OCI-LY1 (cell line): ENCODE results near the gene MED14.

Experiments
- H2AFZ ChIP-seq: fragments of 200-600 bp; sonication (generic), shearing (Covaris generic); 2 replicates; pipeline ENCODE4 v1.6.0; 2014; ENCODE audit warnings: antibody characterized with exemption, mild to moderate bottlenecking, low read length
- H3F3A ChIP-seq: fragments of 200-600 bp; sonication (generic), shearing (Covaris generic); 2 replicates; pipeline ENCODE4 v1.6.0; 2014; ENCODE audit warnings: mild to moderate bottlenecking, antibody characterized with exemption, low read length, moderate library complexity; ENCODE audit not compliant: insufficient read depth
- H3K27ac ChIP-seq: fragments of 200-600 bp; sonication (generic); 2 replicates; pipeline ENCODE4 v1.5.1; 2014; ENCODE audit warnings: low read length, mixed run types, mild to moderate bottlenecking, low read depth; ENCODE audit not compliant: poor library complexity, severe bottlenecking
- H3K27me3 ChIP-seq: fragments of 200-600 bp; sonication (generic); 2 replicates; pipeline ENCODE4 v1.6.0; 2014; ENCODE audit warnings: antibody characterized with exemption, mild to moderate bottlenecking, low read length, moderate library complexity; ENCODE audit not compliant: insufficient read depth
- H3K36me3 ChIP-seq: fragments of 200-600 bp; sonication (generic); 2 replicates; pipeline ENCODE4 v1.6.1; 2014; ENCODE audit warnings: mild to moderate bottlenecking, antibody characterized with exemption, low read length, moderate library complexity, mixed read lengths; ENCODE audit not compliant: insufficient read depth
- H3K4me1 ChIP-seq: fragments of 200-600 bp; sonication (generic); 2 replicates; pipeline ENCODE4 v1.5.1; 2014; ENCODE audit warnings: mild to moderate bottlenecking, low read length, moderate library complexity; ENCODE audit not compliant: insufficient read depth, severe bottlenecking
- H3K4me2 ChIP-seq: fragments of 200-600 bp; sonication (generic), shearing (Covaris generic); 2 replicates; pipeline ENCODE4 v1.6.1; 2014; ENCODE audit warnings: low read length
- H3K4me3 ChIP-seq: fragments of 200-600 bp; sonication (generic); 2 replicates; pipeline ENCODE4 v1.5.1; 2014; ENCODE audit warnings: low read length, low read depth, mild to moderate bottlenecking, mixed read lengths; ENCODE audit not compliant: poor library complexity, severe bottlenecking
- H3K79me2 ChIP-seq: fragments of 200-600 bp; shearing (Covaris generic); 2 replicates; pipeline ENCODE4 v1.6.1; 2016; ENCODE audit warnings: mixed run types, low read length, mixed read lengths; ENCODE audit not compliant: insufficient read depth
- H3K9ac ChIP-seq: fragments of 200-600 bp; sonication (generic), shearing (Covaris generic); 2 replicates; pipeline ENCODE4 v1.6.1; 2014; ENCODE audit warnings: mild to moderate bottlenecking, low read length, mixed read lengths
- H3K9me2 ChIP-seq: fragments of 200-600 bp; sonication (generic), shearing (Covaris generic); 2 replicates; pipeline ENCODE4 v1.6.1; 2014; ENCODE audit warnings: low read depth, mild to moderate bottlenecking, low read length, mixed read lengths
- H3K9me3 ChIP-seq: fragments of 200-600 bp; shearing (Covaris generic); 2 replicates; pipeline ENCODE4 v1.6.1; 2014; ENCODE audit warnings: low read length, mixed read lengths
- H4K20me1 ChIP-seq: fragments of 200-600 bp; sonication (generic), shearing (Covaris generic); 2 replicates; pipeline ENCODE4 v1.6.0; 2016; ENCODE audit warnings: mild to moderate bottlenecking, low read length; ENCODE audit not compliant: insufficient read depth
- CTCF ChIP-seq: fragments of 200-600 bp; sonication (generic), shearing (Covaris generic); IDR thresholded peaks from 2 replicates; pipeline ENCODE4 v1.5.1; 2017; ENCODE audit warnings: mild to moderate bottlenecking, antibody characterized with exemption, low read length, moderate library complexity, mixed read lengths
- EZH2 ChIP-seq: fragments of 200-600 bp; sonication (generic), shearing (Covaris generic); IDR thresholded peaks from 2 replicates; pipeline ENCODE4 v1.8.0; 2017; ENCODE audit warnings: borderline replicate concordance, mixed run types, mild to moderate bottlenecking, antibody characterized with exemption, low read length, moderate library complexity, mixed read lengths

Gene MED14

GRCh38 chrX:40761762-40762161 is 26.4 kb upstream of the MED14 start:
- no peak for TF ChIP-seq CTCF
- no peak for TF ChIP-seq EZH2
- Histone ChIP-seq H3K36me3 (no peaks in the 10 kb centered on the region), H3K4me3 (no peak overlapping the region), H3F3A (no peaks in the 10 kb centered on the region), H3K27ac (no peak overlapping the region), H3K9ac (no peak overlapping the region), H4K20me1 (no peaks in the 10 kb centered on the region), H2AFZ (no peak overlapping the region), H3K4me1 (no peaks in the 10 kb centered on the region), H3K79me2 (no peaks in the 10 kb centered on the region), H3K4me2 (no peak overlapping the region), H3K9me2 (no peaks in the 10 kb centered on the region), H3K27me3 (no peaks in the 10 kb centered on the region), H3K9me3 (no peaks in the 10 kb centered on the region)

- Histone ChIP-seq H3K9me2 (no peaks in the 10 kb centered on the region), H3K4me1 (no peaks in the 10 kb centered on the region), H3K4me3 (no peak overlapping the region), H3K27me3 (no peaks in the 10 kb centered on the region), H3K36me3 (no peaks in the 10 kb centered on the region), H3K9me3 (no peaks in the 10 kb centered on the region), H3K27ac (no peak overlapping the region), H3K79me2 (no peaks in the 10 kb centered on the region), H3F3A (no peaks in the 10 kb centered on the region), H2AFZ (no peak overlapping the region), H4K20me1 (no peaks in the 10 kb centered on the region), H3K4me2 (no peak overlapping the region), H3K9ac (no peak overlapping the region)
- no peak for TF ChIP-seq EZH2
- no peak for TF ChIP-seq CTCF
These were observed 24.0 kb upstream of the MED14 start for GRCh38 chrX:40759374-40759773.

GRCh38 chrX:40757058-40757457 is 21.7 kb upstream of the MED14 start:
- H3K4me2 ChIP-seq: no peak overlapping the region
- H3K79me2 ChIP-seq: no peaks in the 10 kb centered on the region
- H3K4me3 ChIP-seq: no peak overlapping the region
- H3K27ac ChIP-seq: no peak overlapping the region
- H3F3A ChIP-seq: no peaks in the 10 kb centered on the region
- no peak overlapping the region for H2AFZ ChIP-seq
- no peaks in the 10 kb centered on the region for H3K4me1 ChIP-seq
- no peaks in the 10 kb centered on the region for H3K36me3 ChIP-seq
- H3K27me3 ChIP-seq: no peaks in the 10 kb centered on the region
- no peak overlapping the region for H3K9ac ChIP-seq
- no peaks in the 10 kb centered on the region for H3K9me2 ChIP-seq
- no peaks in the 10 kb centered on the region for H4K20me1 ChIP-seq
- TF ChIP-seq CTCF (no peak), EZH2 (no peak)
- no peaks in the 10 kb centered on the region for H3K9me3 ChIP-seq
